Anterior cingulate cortex (tissue), 58 donors: Measurements from ENCODE around the gene PTPRN2.

Source experiments
- DNase-seq, 58 donors: peaks; one replicate each; lab custom pipeline; 2025; lab: John Stamatoyannopoulos, UW

PTPRN2 gene

GRCh38 chr7:158108646-158109293, 478.9 kb downstream of the PTPRN2 start:
- DNase-seq, result no peak

GRCh38 chr7:158107806-158108205, 479.8 kb downstream of the PTPRN2 start:
- no peak for DNase-seq

GRCh38 chr7:158106272-158106671, 481.4 kb downstream of the PTPRN2 start:
- no peak for DNase-seq

- no peak for DNase-seq
Observed at GRCh38 chr7:158103378-158103777, 484.2 kb downstream of the PTPRN2 start.

GRCh38 chr7:158102897-158103296, 484.7 kb downstream of the PTPRN2 start:
- DNase-seq, result no peak

GRCh38 chr7:158101821-158102450, 485.7 kb downstream of the PTPRN2 start:
- DNase-seq, result no peak

- DNase-seq, result no peak
Observed at GRCh38 chr7:158098125-158099030, 489.2 kb downstream of the PTPRN2 start.

- peak in 1 of 58 donors; percentile 36 for DNase-seq
Observed at GRCh38 chr7:158097453-158098124, 490.0 kb downstream of the PTPRN2 start.

GRCh38 chr7:158097106-158097452, 490.5 kb downstream of the PTPRN2 start:
- DNase-seq, result no peak

GRCh38 chr7:158096582-158096981, 491.0 kb downstream of the PTPRN2 start:
- no peak for DNase-seq

- DNase-seq, result no peak
Observed at GRCh38 chr7:158094671-158095226, 492.9 kb downstream of the PTPRN2 start.

- no peak for DNase-seq
Observed at GRCh38 chr7:158094046-158094445, 493.6 kb downstream of the PTPRN2 start.

GRCh38 chr7:158093156-158093796, 494.3 kb downstream of the PTPRN2 start:
- DNase-seq, result no peak

- no peak for DNase-seq
Observed at GRCh38 chr7:158087196-158087595, 500.4 kb downstream of the PTPRN2 start.

GRCh38 chr7:158085741-158086695, 501.6 kb downstream of the PTPRN2 start:
- DNase-seq, result no peak

- DNase-seq, result no peak
Observed at GRCh38 chr7:158084555-158084954, 503.1 kb downstream of the PTPRN2 start.

GRCh38 chr7:158083526-158084310, 503.9 kb downstream of the PTPRN2 start:
- no peak for DNase-seq

- DNase-seq, result no peak
Observed at GRCh38 chr7:158082761-158083160, 504.9 kb downstream of the PTPRN2 start.
